Measurements from ENCODE around the gene RAPGEF2. TPM values are rescaled to one million over a fixed set of nuclear protein-coding genes. Genes with fewer than 3 reads are reported as not detected.

Gene RAPGEF2
- total RNA-seq, 1 donor, result 50.3 TPM

DNA sequence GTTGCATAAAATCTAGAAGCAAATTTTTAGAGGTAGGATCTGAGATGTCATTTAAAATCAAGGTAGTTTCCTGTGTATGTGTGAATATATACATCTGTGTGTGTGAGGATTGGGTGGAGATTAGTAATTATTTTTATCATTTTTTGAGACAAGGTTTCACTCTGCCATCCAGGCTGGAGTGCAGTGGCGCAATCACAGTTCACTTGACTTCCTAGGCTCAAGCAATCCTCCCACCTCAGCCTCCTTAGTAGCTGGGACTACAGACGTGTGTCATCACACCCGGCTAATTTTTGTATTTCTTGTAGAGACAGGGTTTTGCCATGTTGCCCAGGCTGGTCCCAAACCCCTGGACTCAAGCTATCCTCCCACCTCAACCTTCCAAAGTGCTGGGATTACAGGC, 188.3 kb downstream of the RAPGEF2 start:
- H4K20me1 ChIP-seq (ENCODE audit: insufficient read depth, low read length), result no peaks in the 10 kb centered on the region
- TF ChIP-seq, protein P1, sequence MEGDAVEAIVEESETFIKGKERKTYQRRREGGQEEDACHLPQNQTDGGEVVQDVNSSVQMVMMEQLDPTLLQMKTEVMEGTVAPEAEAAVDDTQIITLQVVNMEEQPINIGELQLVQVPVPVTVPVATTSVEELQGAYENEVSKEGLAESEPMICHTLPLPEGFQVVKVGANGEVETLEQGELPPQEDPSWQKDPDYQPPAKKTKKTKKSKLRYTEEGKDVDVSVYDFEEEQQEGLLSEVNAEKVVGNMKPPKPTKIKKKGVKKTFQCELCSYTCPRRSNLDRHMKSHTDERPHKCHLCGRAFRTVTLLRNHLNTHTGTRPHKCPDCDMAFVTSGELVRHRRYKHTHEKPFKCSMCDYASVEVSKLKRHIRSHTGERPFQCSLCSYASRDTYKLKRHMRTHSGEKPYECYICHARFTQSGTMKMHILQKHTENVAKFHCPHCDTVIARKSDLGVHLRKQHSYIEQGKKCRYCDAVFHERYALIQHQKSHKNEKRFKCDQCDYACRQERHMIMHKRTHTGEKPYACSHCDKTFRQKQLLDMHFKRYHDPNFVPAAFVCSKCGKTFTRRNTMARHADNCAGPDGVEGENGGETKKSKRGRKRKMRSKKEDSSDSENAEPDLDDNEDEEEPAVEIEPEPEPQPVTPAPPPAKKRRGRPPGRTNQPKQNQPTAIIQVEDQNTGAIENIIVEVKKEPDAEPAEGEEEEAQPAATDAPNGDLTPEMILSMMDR (IDR thresholded peaks at IDR 0.05; ENCODE audit: extremely low read depth, low read depth, low read length), result no peak
- H2AFZ ChIP-seq (ENCODE audit: low read length), result no peak overlapping the region
- no peak overlapping the region for H3K27ac ChIP-seq (ENCODE audit: low read depth, low read length)
- H3K79me2 ChIP-seq (ENCODE audit: insufficient read depth, low read length), result peaks cover 3% of the 10 kb centered on the region
- H3K4me3 ChIP-seq (ENCODE audit: insufficient read depth, low read length), result no peak overlapping the region
- peaks cover 15% of the 10 kb centered on the region for H3K4me1 ChIP-seq (ENCODE audit: insufficient read depth, low read length)
- no peaks in the 10 kb centered on the region for H3K9me3 ChIP-seq (ENCODE audit: low read depth, low read length)
- no peaks in the 10 kb centered on the region for H3K27me3 ChIP-seq (ENCODE audit: insufficient read depth, low read length)
- H3K36me3 ChIP-seq (ENCODE audit: insufficient read depth, low read length), result no peaks in the 10 kb centered on the region
- no peak overlapping the region for H3K4me2 ChIP-seq (ENCODE audit: insufficient read depth, low read length)
- no peak for DNase-seq (ENCODE audit: insufficient read length, low spot score, missing footprints)

DNA sequence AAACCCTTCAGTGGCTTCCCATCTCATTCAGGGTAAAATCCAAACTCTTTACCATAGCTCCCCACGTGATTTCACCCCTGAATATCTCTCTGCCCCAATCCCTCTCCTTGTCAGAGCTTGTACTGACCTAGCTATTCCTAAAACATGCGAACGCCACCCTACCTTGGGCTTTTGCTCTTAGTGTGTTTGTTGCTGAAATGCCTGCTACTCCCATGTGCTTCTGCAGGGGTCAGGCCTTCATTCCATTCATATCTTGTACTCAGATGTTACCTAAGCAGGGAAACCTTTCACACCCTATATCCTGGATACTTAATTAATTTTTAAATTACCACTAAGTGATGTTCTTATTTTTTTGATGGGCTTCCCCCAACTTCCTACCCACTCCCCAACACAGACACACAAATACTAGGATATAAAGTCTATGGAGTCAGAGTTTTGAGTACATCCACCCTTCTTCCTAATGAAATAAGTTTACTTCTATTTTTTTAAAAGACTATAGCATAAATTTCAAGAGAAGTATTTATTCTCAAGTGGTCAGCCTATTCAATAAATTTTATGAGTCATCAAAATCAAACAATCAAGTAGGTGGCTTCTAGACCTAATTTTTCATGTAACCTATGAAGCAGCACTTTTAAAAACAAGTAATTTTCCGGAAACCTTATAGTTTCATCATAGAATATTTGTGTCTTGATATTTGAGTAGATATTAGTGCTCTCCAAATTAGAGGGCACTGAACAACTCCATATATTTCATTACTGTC, 189.4 kb downstream of the RAPGEF2 start:
- Histone ChIP-seq H3K36me3 (ENCODE audit: insufficient read depth, low read length) (no peaks in the 10 kb centered on the region), H4K20me1 (ENCODE audit: insufficient read depth, low read length) (no peaks in the 10 kb centered on the region), H3K9me3 (ENCODE audit: low read depth, low read length) (no peaks in the 10 kb centered on the region), H3K27ac (ENCODE audit: low read depth, low read length) (no peak overlapping the region), H3K79me2 (ENCODE audit: insufficient read depth, low read length) (peaks cover 3% of the 10 kb centered on the region), H3K4me2 (ENCODE audit: insufficient read depth, low read length) (no peak overlapping the region), H2AFZ (ENCODE audit: low read length) (no peak overlapping the region), H3K4me1 (ENCODE audit: insufficient read depth, low read length) (peaks cover 26% of the 10 kb centered on the region), H3K27me3 (ENCODE audit: insufficient read depth, low read length) (no peaks in the 10 kb centered on the region), H3K4me3 (ENCODE audit: insufficient read depth, low read length) (no peak overlapping the region)
- TF ChIP-seq, protein P1 (IDR thresholded peaks at IDR 0.05; ENCODE audit: extremely low read depth, low read depth, low read length), result no peak
- DNase-seq (ENCODE audit: insufficient read length, low spot score, missing footprints), result no peak

DNA sequence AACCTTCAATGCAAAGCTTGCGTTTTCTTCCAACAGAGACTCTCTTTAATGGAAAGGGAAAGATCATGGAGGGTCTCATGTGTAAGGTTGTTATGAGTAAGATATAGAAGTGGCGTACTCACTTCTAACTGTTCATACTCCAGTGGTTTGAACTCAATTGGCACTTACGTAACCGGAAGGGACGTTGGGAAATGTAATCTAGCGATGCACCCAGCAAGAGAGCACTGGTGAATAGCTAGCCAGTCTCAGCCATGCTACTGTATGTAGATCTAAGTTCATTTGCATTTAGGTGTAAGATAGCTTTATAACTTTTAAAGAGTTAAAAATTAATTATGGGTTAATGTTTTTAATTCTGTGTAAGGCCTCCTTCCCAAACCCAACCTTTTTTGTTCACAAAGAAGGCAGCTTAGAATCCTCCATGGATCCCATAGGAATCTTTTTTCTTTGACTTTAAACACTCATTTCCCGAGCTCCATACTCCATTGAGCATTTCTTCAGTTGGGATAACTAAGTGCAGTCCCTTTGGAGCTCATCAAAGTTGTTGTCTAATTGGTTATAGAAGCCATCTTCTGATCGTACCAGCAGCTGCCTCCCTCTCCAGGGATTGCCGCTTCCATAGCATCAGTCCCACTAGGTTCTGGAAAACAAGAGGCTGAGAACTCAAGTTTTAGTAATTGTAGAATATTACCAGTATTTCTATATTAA, 191.1 kb downstream of the RAPGEF2 start:
- no peaks in the 10 kb centered on the region for H3K9me3 ChIP-seq (ENCODE audit: low read depth, low read length)
- H3K4me1 ChIP-seq (ENCODE audit: insufficient read depth, low read length), result peaks cover 43% of the 10 kb centered on the region
- no peak overlapping the region for H3K27ac ChIP-seq (ENCODE audit: low read depth, low read length)
- H3K4me3 ChIP-seq (ENCODE audit: insufficient read depth, low read length), result no peak overlapping the region
- TF ChIP-seq, protein P1 (IDR thresholded peaks at IDR 0.05; ENCODE audit: extremely low read depth, low read depth, low read length), result no peak
- peaks cover 6% of the 10 kb centered on the region for H3K79me2 ChIP-seq (ENCODE audit: insufficient read depth, low read length)
- H2AFZ ChIP-seq (ENCODE audit: low read length), result no peak overlapping the region
- no peak overlapping the region for H3K4me2 ChIP-seq (ENCODE audit: insufficient read depth, low read length)
- no peaks in the 10 kb centered on the region for H3K27me3 ChIP-seq (ENCODE audit: insufficient read depth, low read length)
- no peaks in the 10 kb centered on the region for H3K36me3 ChIP-seq (ENCODE audit: insufficient read depth, low read length)
- no peak for DNase-seq (ENCODE audit: insufficient read length, low spot score, missing footprints)
- H4K20me1 ChIP-seq (ENCODE audit: insufficient read depth, low read length), result no peaks in the 10 kb centered on the region

DNA sequence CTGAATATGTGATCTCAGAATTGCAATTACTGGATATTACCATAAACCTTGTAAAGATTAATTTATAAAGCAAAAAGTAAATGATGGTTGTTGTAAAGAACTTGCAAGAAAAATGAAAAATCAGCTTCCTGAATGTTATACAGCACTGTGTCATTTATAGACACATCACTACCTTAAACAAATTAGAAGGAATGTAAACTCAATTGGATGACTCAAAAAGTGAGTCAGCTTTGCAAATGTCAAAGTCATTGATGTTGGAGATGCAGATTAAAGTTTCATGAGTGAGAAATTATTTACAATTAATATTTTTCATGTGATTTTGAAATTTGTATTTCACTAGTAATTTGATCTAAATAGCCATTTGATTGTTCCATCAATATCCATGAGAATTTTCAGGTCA, 193.2 kb downstream of the RAPGEF2 start:
- Histone ChIP-seq H3K4me1 (ENCODE audit: insufficient read depth, low read length) (peaks cover 37% of the 10 kb centered on the region), H3K4me2 (ENCODE audit: insufficient read depth, low read length) (no peak overlapping the region), H3K79me2 (ENCODE audit: insufficient read depth, low read length) (peaks cover 8% of the 10 kb centered on the region), H2AFZ (ENCODE audit: low read length) (no peak overlapping the region), H3K4me3 (ENCODE audit: insufficient read depth, low read length) (no peak overlapping the region), H3K27ac (ENCODE audit: low read depth, low read length) (no peak overlapping the region), H4K20me1 (ENCODE audit: insufficient read depth, low read length) (no peaks in the 10 kb centered on the region), H3K27me3 (ENCODE audit: insufficient read depth, low read length) (no peaks in the 10 kb centered on the region), H3K9me3 (ENCODE audit: low read depth, low read length) (no peaks in the 10 kb centered on the region), H3K36me3 (ENCODE audit: insufficient read depth, low read length) (no peaks in the 10 kb centered on the region)
- peak; percentile 68 for DNase-seq (ENCODE audit: insufficient read length, low spot score, missing footprints)
- TF ChIP-seq, protein P1 (IDR thresholded peaks at IDR 0.05; ENCODE audit: extremely low read depth, low read depth, low read length), result no peak

Data from osteoblast (primary cell).